T-helper 1 cell treated with Interleukin-12 subunit alpha and Interleukin-12 subunit beta and Interleukin-4 antibody, amounts not matched to agents 30 μg/mL and 1 μg/mL, for 36 hours (primary cell): ENCODE results near the gene CALHM5.

Source experiments
- H3K27ac Mint-ChIP-seq: one replicate; pipeline ENCODE4 v1.8.0; 2021; ENCODE audit warnings: mild to moderate bottlenecking, mixed read lengths
- H3K27me3 Mint-ChIP-seq: one replicate; pipeline ENCODE4 v1.8.0; 2021; ENCODE audit warnings: low read depth, mixed read lengths
- H3K36me3 Mint-ChIP-seq: one replicate; pipeline ENCODE4 v1.8.0; 2021; ENCODE audit warnings: low read depth, mixed read lengths
- H3K4me1 Mint-ChIP-seq: one replicate; pipeline ENCODE4 v1.8.0; 2021; ENCODE audit warnings: low read depth, mixed read lengths
- H3K4me3 Mint-ChIP-seq: one replicate; pipeline ENCODE4 v1.8.0; 2021; ENCODE audit warnings: mild to moderate bottlenecking, moderate library complexity, mixed read lengths
- H3K9me3 Mint-ChIP-seq: one replicate; pipeline ENCODE4 v1.8.0; 2021; ENCODE audit warnings: mixed read lengths

Gene CALHM5

GRCh38 chr6:116518621-116519368 lies 7.4 kb downstream of the CALHM5 start:
- no peaks in the 10 kb centered on the region for H3K36me3 Mint-ChIP-seq
- peaks cover 34% of the 10 kb centered on the region for H3K27me3 Mint-ChIP-seq
- no peaks in the 10 kb centered on the region for H3K9me3 Mint-ChIP-seq
- H3K4me1 Mint-ChIP-seq: no peaks in the 10 kb centered on the region
- H3K4me3 Mint-ChIP-seq: no peak overlapping the region
- H3K27ac Mint-ChIP-seq: no peak overlapping the region

GRCh38 chr6:116522896-116523295 lies 11.5 kb downstream of the CALHM5 start:
- Mint-ChIP-seq H3K27ac (no peak overlapping the region), H3K4me1 (no peaks in the 10 kb centered on the region), H3K9me3 (no peaks in the 10 kb centered on the region), H3K27me3 (peaks cover 32% of the 10 kb centered on the region), H3K4me3 (no peak overlapping the region), H3K36me3 (no peaks in the 10 kb centered on the region)

GRCh38 chr6:116524236-116524635 lies 12.8 kb downstream of the CALHM5 start:
- H3K9me3 Mint-ChIP-seq: no peaks in the 10 kb centered on the region
- H3K27me3 Mint-ChIP-seq: peaks cover 34% of the 10 kb centered on the region
- H3K27ac Mint-ChIP-seq: no peak overlapping the region
- H3K36me3 Mint-ChIP-seq: no peaks in the 10 kb centered on the region
- H3K4me3 Mint-ChIP-seq: no peak overlapping the region
- H3K4me1 Mint-ChIP-seq: no peaks in the 10 kb centered on the region

GRCh38 chr6:116528133-116528532 lies 16.7 kb downstream of the CALHM5 start:
- Mint-ChIP-seq H3K36me3 (no peaks in the 10 kb centered on the region), H3K4me3 (no peak overlapping the region), H3K9me3 (no peaks in the 10 kb centered on the region), H3K27me3 (peaks cover 58% of the 10 kb centered on the region), H3K4me1 (peaks cover 1% of the 10 kb centered on the region), H3K27ac (no peak overlapping the region)

GRCh38 chr6:116528780-116529179 lies 17.3 kb downstream of the CALHM5 start:
- Mint-ChIP-seq H3K9me3 (no peaks in the 10 kb centered on the region), H3K4me1 (peaks cover 1% of the 10 kb centered on the region), H3K4me3 (no peak overlapping the region), H3K27me3 (peaks cover 65% of the 10 kb centered on the region), H3K27ac (no peak overlapping the region), H3K36me3 (no peaks in the 10 kb centered on the region)

GRCh38 chr6:116529466-116530290 lies 18.2 kb downstream of the CALHM5 start:
- Mint-ChIP-seq H3K27ac (no peak overlapping the region), H3K4me1 (peaks cover 1% of the 10 kb centered on the region), H3K27me3 (peaks cover 74% of the 10 kb centered on the region), H3K36me3 (no peaks in the 10 kb centered on the region), H3K4me3 (no peak overlapping the region), H3K9me3 (no peaks in the 10 kb centered on the region)

- H3K27me3 Mint-ChIP-seq: peaks cover 78% of the 10 kb centered on the region
- H3K9me3 Mint-ChIP-seq: no peaks in the 10 kb centered on the region
- H3K4me1 Mint-ChIP-seq: peaks cover 1% of the 10 kb centered on the region
- no peak overlapping the region for H3K4me3 Mint-ChIP-seq
- no peak overlapping the region for H3K27ac Mint-ChIP-seq
- H3K36me3 Mint-ChIP-seq: no peaks in the 10 kb centered on the region
These were observed 19.0 kb downstream of the CALHM5 start for GRCh38 chr6:116530436-116530835.

GRCh38 chr6:116531675-116532570 lies 20.5 kb downstream of the CALHM5 start:
- Mint-ChIP-seq H3K27me3 (peaks cover 72% of the 10 kb centered on the region), H3K9me3 (no peaks in the 10 kb centered on the region), H3K4me1 (peaks cover 1% of the 10 kb centered on the region), H3K4me3 (no peak overlapping the region), H3K36me3 (no peaks in the 10 kb centered on the region), H3K27ac (no peak overlapping the region)

GRCh38 chr6:116533233-116533957 lies 22.0 kb downstream of the CALHM5 start:
- no peak overlapping the region for H3K27ac Mint-ChIP-seq
- H3K36me3 Mint-ChIP-seq: no peaks in the 10 kb centered on the region
- H3K9me3 Mint-ChIP-seq: no peaks in the 10 kb centered on the region
- peaks cover 1% of the 10 kb centered on the region for H3K4me1 Mint-ChIP-seq
- peaks cover 61% of the 10 kb centered on the region for H3K27me3 Mint-ChIP-seq
- no peak overlapping the region for H3K4me3 Mint-ChIP-seq

- Mint-ChIP-seq H3K27me3 (peaks cover 53% of the 10 kb centered on the region), H3K4me3 (no peak overlapping the region), H3K36me3 (no peaks in the 10 kb centered on the region), H3K4me1 (peaks cover 1% of the 10 kb centered on the region), H3K27ac (no peak overlapping the region), H3K9me3 (no peaks in the 10 kb centered on the region)
These were observed 23.7 kb downstream of the CALHM5 start for GRCh38 chr6:116535109-116535508.

- H3K27me3 Mint-ChIP-seq: peaks cover 56% of the 10 kb centered on the region
- H3K4me1 Mint-ChIP-seq: no peaks in the 10 kb centered on the region
- no peak overlapping the region for H3K4me3 Mint-ChIP-seq
- H3K36me3 Mint-ChIP-seq: no peaks in the 10 kb centered on the region
- no peaks in the 10 kb centered on the region for H3K9me3 Mint-ChIP-seq
- H3K27ac Mint-ChIP-seq: no peak overlapping the region
These were observed 24.8 kb downstream of the CALHM5 start for GRCh38 chr6:116536216-116536621.

GRCh38 chr6:116542426-116542825 lies 31.0 kb downstream of the CALHM5 start:
- no peak overlapping the region for H3K4me3 Mint-ChIP-seq
- H3K4me1 Mint-ChIP-seq: no peaks in the 10 kb centered on the region
- no peaks in the 10 kb centered on the region for H3K9me3 Mint-ChIP-seq
- H3K27me3 Mint-ChIP-seq: peaks cover 51% of the 10 kb centered on the region
- no peaks in the 10 kb centered on the region for H3K36me3 Mint-ChIP-seq
- H3K27ac Mint-ChIP-seq: no peak overlapping the region

- Mint-ChIP-seq H3K9me3 (no peaks in the 10 kb centered on the region), H3K4me3 (no peak overlapping the region), H3K27me3 (peaks cover 51% of the 10 kb centered on the region), H3K36me3 (no peaks in the 10 kb centered on the region), H3K27ac (no peak overlapping the region), H3K4me1 (no peaks in the 10 kb centered on the region)
These were observed 31.7 kb downstream of the CALHM5 start for GRCh38 chr6:116543149-116543548.

GRCh38 chr6:116545651-116546050 lies 34.2 kb downstream of the CALHM5 start, which contains the start of gene TRAPPC3L:
TSS of gene TRAPPC3L (minus strand) at chr6:116545684. CDS start at chr6:116545514, 170 bp downstream.
- no peak within 1 kb of the TSS for H3K27ac Mint-ChIP-seq
- H3K4me3 Mint-ChIP-seq: no peak within 1 kb of the TSS
- H3K4me1 Mint-ChIP-seq: no peaks in the 10 kb centered on the region
- no peaks in the 10 kb centered on the region for H3K36me3 Mint-ChIP-seq
- no peaks in the 10 kb centered on the region for H3K9me3 Mint-ChIP-seq
- peaks cover 43% of the 10 kb centered on the region for H3K27me3 Mint-ChIP-seq
